ENCODE results near the gene STAG1.

DNA sequence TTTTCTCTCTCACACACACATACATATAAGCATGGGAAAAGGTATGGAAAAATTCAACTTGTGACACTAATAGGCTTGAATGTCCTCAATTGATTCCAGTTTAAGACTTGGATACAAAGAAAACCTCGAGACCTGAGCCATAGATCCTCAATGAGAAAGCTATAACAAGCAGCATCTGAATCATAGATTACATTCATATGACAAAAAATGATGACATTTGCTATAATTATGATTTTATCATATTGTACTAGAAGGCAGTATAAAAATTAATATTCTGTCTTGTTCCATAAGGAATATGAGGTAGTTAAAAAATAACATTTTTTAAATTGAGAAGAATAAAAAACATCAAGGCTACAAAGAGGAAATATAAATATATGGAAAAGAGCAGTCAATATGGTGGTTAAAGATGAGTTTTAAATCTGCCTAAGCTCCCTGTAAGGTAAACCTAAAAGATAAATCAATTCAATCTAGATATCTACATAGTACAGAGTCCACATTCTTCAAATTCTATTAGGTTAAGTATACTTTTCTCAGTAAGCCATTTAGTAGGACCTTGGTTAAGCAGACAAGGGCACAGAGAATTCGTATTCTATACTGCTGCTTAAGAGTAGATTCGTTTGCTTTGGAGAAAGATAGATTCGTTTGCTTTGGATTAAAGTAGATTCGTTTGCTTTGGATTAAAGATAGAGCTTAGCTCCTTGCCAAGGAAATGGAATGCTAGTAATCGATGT lies 175.7 kb downstream of the STAG1 start:
- no peak for TF ChIP-seq KLF10 (tag by site-specific recombination; IDR thresholded peaks at IDR 0.05)
- TF ChIP-seq, protein P1, sequence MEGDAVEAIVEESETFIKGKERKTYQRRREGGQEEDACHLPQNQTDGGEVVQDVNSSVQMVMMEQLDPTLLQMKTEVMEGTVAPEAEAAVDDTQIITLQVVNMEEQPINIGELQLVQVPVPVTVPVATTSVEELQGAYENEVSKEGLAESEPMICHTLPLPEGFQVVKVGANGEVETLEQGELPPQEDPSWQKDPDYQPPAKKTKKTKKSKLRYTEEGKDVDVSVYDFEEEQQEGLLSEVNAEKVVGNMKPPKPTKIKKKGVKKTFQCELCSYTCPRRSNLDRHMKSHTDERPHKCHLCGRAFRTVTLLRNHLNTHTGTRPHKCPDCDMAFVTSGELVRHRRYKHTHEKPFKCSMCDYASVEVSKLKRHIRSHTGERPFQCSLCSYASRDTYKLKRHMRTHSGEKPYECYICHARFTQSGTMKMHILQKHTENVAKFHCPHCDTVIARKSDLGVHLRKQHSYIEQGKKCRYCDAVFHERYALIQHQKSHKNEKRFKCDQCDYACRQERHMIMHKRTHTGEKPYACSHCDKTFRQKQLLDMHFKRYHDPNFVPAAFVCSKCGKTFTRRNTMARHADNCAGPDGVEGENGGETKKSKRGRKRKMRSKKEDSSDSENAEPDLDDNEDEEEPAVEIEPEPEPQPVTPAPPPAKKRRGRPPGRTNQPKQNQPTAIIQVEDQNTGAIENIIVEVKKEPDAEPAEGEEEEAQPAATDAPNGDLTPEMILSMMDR (tag by site-specific recombination; IDR thresholded peaks at IDR 0.05) = no peak
- no peak for TF ChIP-seq ZNF248 (tag by site-specific recombination; IDR thresholded peaks at IDR 0.05)
- TF ChIP-seq, protein P2, sequence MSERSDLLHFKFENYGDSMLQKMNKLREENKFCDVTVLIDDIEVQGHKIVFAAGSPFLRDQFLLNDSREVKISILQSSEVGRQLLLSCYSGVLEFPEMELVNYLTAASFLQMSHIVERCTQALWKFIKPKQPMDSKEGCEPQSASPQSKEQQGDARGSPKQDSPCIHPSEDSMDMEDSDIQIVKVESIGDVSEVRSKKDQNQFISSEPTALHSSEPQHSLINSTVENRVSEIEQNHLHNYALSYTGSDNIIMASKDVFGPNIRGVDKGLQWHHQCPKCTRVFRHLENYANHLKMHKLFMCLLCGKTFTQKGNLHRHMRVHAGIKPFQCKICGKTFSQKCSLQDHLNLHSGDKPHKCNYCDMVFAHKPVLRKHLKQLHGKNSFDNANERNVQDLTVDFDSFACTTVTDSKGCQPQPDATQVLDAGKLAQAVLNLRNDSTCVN (tag by site-specific recombination; optimal IDR thresholded peaks at IDR 0.05) = no peak
- no peak for TF ChIP-seq ZBTB1 (tag by site-specific recombination; IDR thresholded peaks at IDR 0.05)
- TF ChIP-seq ZNF239 (tag by site-specific recombination; IDR thresholded peaks at IDR 0.05) = no peak
- TF ChIP-seq, protein P3, sequence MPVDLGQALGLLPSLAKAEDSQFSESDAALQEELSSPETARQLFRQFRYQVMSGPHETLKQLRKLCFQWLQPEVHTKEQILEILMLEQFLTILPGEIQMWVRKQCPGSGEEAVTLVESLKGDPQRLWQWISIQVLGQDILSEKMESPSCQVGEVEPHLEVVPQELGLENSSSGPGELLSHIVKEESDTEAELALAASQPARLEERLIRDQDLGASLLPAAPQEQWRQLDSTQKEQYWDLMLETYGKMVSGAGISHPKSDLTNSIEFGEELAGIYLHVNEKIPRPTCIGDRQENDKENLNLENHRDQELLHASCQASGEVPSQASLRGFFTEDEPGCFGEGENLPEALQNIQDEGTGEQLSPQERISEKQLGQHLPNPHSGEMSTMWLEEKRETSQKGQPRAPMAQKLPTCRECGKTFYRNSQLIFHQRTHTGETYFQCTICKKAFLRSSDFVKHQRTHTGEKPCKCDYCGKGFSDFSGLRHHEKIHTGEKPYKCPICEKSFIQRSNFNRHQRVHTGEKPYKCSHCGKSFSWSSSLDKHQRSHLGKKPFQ (tag by site-specific recombination; IDR thresholded peaks at IDR 0.05) = no peak
- TF ChIP-seq ZNF274 (IDR thresholded peaks at IDR 0.05; ENCODE audit: low read length) = no peak
- TF ChIP-seq ZNF274 (tag by site-specific recombination; IDR thresholded peaks at IDR 0.05; ENCODE audit: borderline replicate concordance) = no peak
- TF ChIP-seq ZNF16 (tag by site-specific recombination; IDR thresholded peaks at IDR 0.05; ENCODE audit: low read depth) = no peak
- no peak for TF ChIP-seq ZNF184 (tag by site-specific recombination; IDR thresholded peaks at IDR 0.05)
- no peak for TF ChIP-seq ZBTB21 (tag by site-specific recombination; IDR thresholded peaks at IDR 0.05)
- no peak for TF ChIP-seq ZNF302 (tag by site-specific recombination; IDR thresholded peaks at IDR 0.05; ENCODE audit: low read depth)
- no peak for TF ChIP-seq ZNF366 (tag by site-specific recombination; conservative IDR thresholded peaks at IDR 0.05)
